HepG2 (cell line): ENCODE results near the gene DPY30. TPM values are rescaled to one million over a fixed set of nuclear protein-coding genes. Genes with fewer than 3 reads are reported as not detected.
A peak's percentile ranks its signal among the peaks of the same experiment; 100 is the strongest.

Experiments used
- KDM5B ChIP-seq: sonication (generic); formaldehyde crosslinking; IDR thresholded peaks from 2 replicates; pipeline ENCODE4 v1.4.0; 2020; ENCODE audit warnings: missing genetic modification reagents, mild to moderate bottlenecking, borderline replicate concordance
- MEIS1 ChIP-seq: sonication (generic); formaldehyde crosslinking; IDR thresholded peaks from 2 replicates; pipeline ENCODE4 v1.9.0; 2021; ENCODE audit warnings: mild to moderate bottlenecking, missing genetic modification reagents, moderate library complexity, borderline replicate concordance
- RBM22 ChIP-seq: fragments of 200-400 bp; formaldehyde crosslinking; optimal IDR thresholded peaks from 2 replicates; pipeline ENCODE3; 2017; ENCODE audit warnings: mild to moderate bottlenecking, low read length, moderate library complexity
- SNAPC4 ChIP-seq: sonication (generic); formaldehyde crosslinking; IDR thresholded peaks from 2 replicates; pipeline ENCODE4 v1.4.0; 2020; ENCODE audit warnings: mild to moderate bottlenecking, missing genetic modification reagents
- USF2 ChIP-seq, 2 experiments: sonication (generic) in 1 of 2; formaldehyde crosslinking in 1 of 2; IDR thresholded peaks; 2 replicates each; pipeline versions ENCODE4 v1.5.1 to v1.6.1; 2011 to 2020; ENCODE audit warnings: borderline replicate concordance in 1 of 2, low read depth in 1 of 2, low read length in 1 of 2, mild to moderate bottlenecking in 1 of 2, missing genetic modification reagents in 1 of 2, moderate library complexity in 1 of 2
- ZBED4 ChIP-seq: sonication (generic); formaldehyde crosslinking; IDR thresholded peaks from 2 replicates; pipeline ENCODE4 v1.4.0; 2020; ENCODE audit warnings: missing genetic modification reagents, borderline replicate concordance
- ZBTB14 ChIP-seq: sonication (generic); formaldehyde crosslinking; IDR thresholded peaks from 2 replicates; pipeline ENCODE4 v1.4.0; 2020; ENCODE audit warnings: missing genetic modification reagents
- ZNF446 ChIP-seq: sonication (generic); formaldehyde crosslinking; IDR thresholded peaks from 2 replicates; pipeline ENCODE4 v1.5.0; 2020; ENCODE audit warnings: mild to moderate bottlenecking, missing genetic modification reagents
- ZNF512B ChIP-seq: sonication (generic); formaldehyde crosslinking; IDR thresholded peaks from 2 replicates; pipeline ENCODE4 v1.5.1; 2020; ENCODE audit warnings: missing genetic modification reagents, mild to moderate bottlenecking, borderline replicate concordance
- ZSCAN25 ChIP-seq: sonication (generic); formaldehyde crosslinking; IDR thresholded peaks from 2 replicates; pipeline ENCODE4 v1.8.0; 2022; ENCODE audit warnings: mild to moderate bottlenecking, missing genetic modification reagents
- polyA plus RNA-seq, 8 experiments: library from polyadenylated mRNA; depleted of rRNA in 3 of 8; stranded (reverse) in 7 of 8; unstranded in 1 of 8; fragments of >200 nt; fragmentation: Illumina TruSeq in 4 of 8; extraction: Trizol in 4 of 8; gene quantifications; 2 replicates each; pipeline versions ENCODE4 v1.2.1 to v1.2.3, GENCODE V29; 2011 to 2016; ENCODE audit warnings: low read depth in 4 of 8, missing spikeins in 1 of 8, mixed read lengths in 1 of 8; ENCODE audit not compliant: insufficient read depth in 1 of 8
- total RNA-seq, 5 experiments: library from RNA; depleted of rRNA; stranded (reverse); fragments of >200 nt; fragmentation: Illumina TruSeq; extraction: Trizol; gene quantifications; 2 replicates each; pipeline ENCODE4 v1.2.3, GENCODE V29; 2016; ENCODE audit warnings: low read depth in 1 of 5

DPY30 gene
- total and polyA plus RNA-seq, 2 of the 13 experiments (the other 11 are each of a cell fraction or from before 2014, with no cell fraction given), result 98.1 to 118 TPM

GRCh38 chr2:32010670-32011484 is 28.7 kb downstream of the DPY30 start, which contains the start of gene MEMO1 (continued):
- TF ChIP-seq SNAPC4 (CRISPR knock-in tag) (peak; percentile 88; the same call in 1 of the 2 replicates), USF2 (IDR thresholded peaks at IDR 0.05; ENCODE audit: low read depth, low read length) (0 out of 2 replicates have a peak, but pooled peaks have one; percentile 6), USF2 (CRISPR knock-in tag; IDR thresholded peaks at IDR 0.05; ENCODE audit: borderline replicate concordance) (peak; percentile 39; the same call in 1 of the 2 replicates), ZBED4 (peak; percentile 79; the same call in 1 of the 2 replicates), KDM5B (CRISPR knock-in tag) (peak; percentile 94), ZNF446 (CRISPR knock-in tag) (no peak; the same call in 1 of the 2 replicates), ZNF512B (peak; percentile 46; the same call in 1 of the 2 replicates), ZSCAN25 (peak; percentile 69), ZBTB14 (CRISPR knock-in tag) (peak; percentile 73), RBM22 (peak; percentile 81), MEIS1 (CRISPR knock-in tag) (peak; percentile 68)
